NCI-H2171 treated with DMSO at 0.1 percent for 48 hours (cell line): ENCODE measurements around the gene TEKT5.

Experiments
- DNase-seq: peaks from one replicate; lab custom pipeline; 2025; lab: John Stamatoyannopoulos, UW

TEKT5 gene

DNA sequence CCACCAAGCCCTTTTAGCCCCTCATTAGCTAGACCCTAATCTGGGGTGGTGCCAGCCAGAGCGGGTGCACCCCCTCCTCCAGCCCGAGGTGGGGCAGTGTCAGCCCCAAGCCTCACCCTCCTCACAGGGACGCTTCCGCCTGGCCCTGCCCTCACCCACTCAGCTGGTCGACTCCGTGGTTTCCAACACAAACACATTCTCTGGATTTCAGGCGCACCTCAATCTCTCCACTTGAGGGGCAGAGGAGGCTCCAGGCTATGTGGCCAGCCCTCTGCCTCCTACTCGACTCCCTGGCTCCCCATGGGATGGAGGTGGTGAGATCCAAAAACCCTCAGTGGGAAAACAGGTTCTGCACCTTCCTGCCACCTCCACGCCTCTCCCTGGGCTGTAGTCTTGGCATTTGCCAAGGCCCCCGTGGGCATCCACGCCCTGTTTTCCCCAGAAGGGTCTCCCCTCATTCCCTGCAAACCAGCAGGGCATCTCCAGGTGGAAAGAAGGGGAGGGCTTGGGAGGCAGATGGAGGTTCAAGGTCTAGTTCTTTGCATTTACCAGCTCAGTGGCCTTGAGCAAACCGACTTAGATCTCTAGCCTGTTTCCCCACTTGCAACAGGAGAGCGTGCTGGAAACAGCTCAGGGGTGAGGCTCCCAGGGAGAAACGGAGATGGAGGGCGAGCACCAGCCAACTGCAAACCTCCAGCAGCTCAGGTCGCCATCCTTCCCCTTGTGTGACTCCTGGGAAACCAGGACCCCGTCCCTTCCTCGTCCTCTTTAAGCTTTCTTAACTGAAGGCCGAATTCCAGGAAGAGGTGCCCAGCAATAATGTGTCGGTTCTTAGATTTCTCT is 116.0 kb downstream of the TEKT5 start:
- no peak for DNase-seq
